Ecto neural progenitor cell (in vitro differentiated cells): Measurements from ENCODE around the gene CNTN5.

Experiments
- DNase-seq: peaks from one replicate; pipeline ENCODE4 v3.0.0-alpha.2; 2018; ENCODE audit warnings: low spot score

The CNTN5 gene

GRCh38 chr11:99513368-99513767, 492.6 kb downstream of the CNTN5 start:
- no peak for DNase-seq

- no peak for DNase-seq
Observed at GRCh38 chr11:99519095-99519494, 498.3 kb downstream of the CNTN5 start.

- DNase-seq = no peak
Observed at GRCh38 chr11:99522467-99523173, 501.9 kb downstream of the CNTN5 start.

- no peak for DNase-seq
Observed at GRCh38 chr11:99531468-99531867, 510.7 kb downstream of the CNTN5 start.

GRCh38 chr11:99534812-99535211, 514.1 kb downstream of the CNTN5 start:
- no peak for DNase-seq

- DNase-seq = no peak
Observed at GRCh38 chr11:99535406-99535805, 514.7 kb downstream of the CNTN5 start.

GRCh38 chr11:99535819-99536218, 515.1 kb downstream of the CNTN5 start:
- no peak for DNase-seq

GRCh38 chr11:99537681-99538080, 516.9 kb downstream of the CNTN5 start:
- DNase-seq = no peak

GRCh38 chr11:99545616-99546015, 524.9 kb downstream of the CNTN5 start:
- DNase-seq = no peak

- DNase-seq = no peak
Observed at GRCh38 chr11:99548264-99548663, 527.5 kb downstream of the CNTN5 start.

GRCh38 chr11:99554232-99554903, 533.6 kb downstream of the CNTN5 start:
- DNase-seq = no peak

- DNase-seq = no peak
Observed at GRCh38 chr11:99555486-99555885, 534.7 kb downstream of the CNTN5 start.

GRCh38 chr11:99565333-99565732, 544.6 kb downstream of the CNTN5 start:
- no peak for DNase-seq

- no peak for DNase-seq
Observed at GRCh38 chr11:99567334-99567956, 546.7 kb downstream of the CNTN5 start.

- DNase-seq = no peak
Observed at GRCh38 chr11:99568808-99569207, 548.1 kb downstream of the CNTN5 start.

- DNase-seq = no peak
Observed at GRCh38 chr11:99571094-99571493, 550.3 kb downstream of the CNTN5 start.

GRCh38 chr11:99584830-99585229, 564.1 kb downstream of the CNTN5 start:
- DNase-seq = no peak

- DNase-seq = no peak
Observed at GRCh38 chr11:99585606-99586005, 564.9 kb downstream of the CNTN5 start.

- DNase-seq = no peak
Observed at GRCh38 chr11:99589771-99590170, 569.0 kb downstream of the CNTN5 start.

GRCh38 chr11:99592266-99592665, 571.5 kb downstream of the CNTN5 start:
- DNase-seq = no peak

GRCh38 chr11:99593197-99593596, 572.4 kb downstream of the CNTN5 start:
- DNase-seq = no peak

- DNase-seq = no peak
Observed at GRCh38 chr11:99601179-99601578, 580.4 kb downstream of the CNTN5 start.

GRCh38 chr11:99614352-99614751, 593.6 kb downstream of the CNTN5 start:
- DNase-seq = no peak
